Endothelial cell of umbilical vein (primary cell): ENCODE data around the gene SMOC1.

Experiments
- CTCF ChIP-seq, 2 donors: IDR thresholded peaks; 1 replicate in 1 of 2; 2 replicates in 1 of 2; pipeline ENCODE4 v1.5.1; 2011; ENCODE audit warnings: low read length in 2 of 2, mild to moderate bottlenecking in 2 of 2, moderate library complexity in 2 of 2, control low read depth in 1 of 2, inconsistent platforms in 1 of 2, low read depth in 1 of 2; ENCODE audit not compliant: insufficient read depth in 1 of 2; ENCODE audit errors: extremely low read depth in 1 of 2
- EZH2 ChIP-seq: IDR thresholded peaks from 2 replicates; pipeline ENCODE4 v1.6.1; 2012; ENCODE audit warnings: borderline replicate concordance, low read depth, mild to moderate bottlenecking, moderate library complexity, low read length, inconsistent platforms; ENCODE audit not compliant: severe bottlenecking
- GATA2 ChIP-seq: IDR thresholded peaks from 2 replicates; pipeline ENCODE4 v1.7.0; 2011; ENCODE audit warnings: low read depth, mild to moderate bottlenecking, moderate library complexity, mixed read lengths, low read length; ENCODE audit not compliant: insufficient read length, insufficient read depth
- JUN ChIP-seq: IDR thresholded peaks from 2 replicates; pipeline ENCODE4 v1.6.1; 2011; ENCODE audit warnings: borderline replicate concordance, low read depth; ENCODE audit not compliant: insufficient read length, insufficient read depth
- MYC ChIP-seq: IDR thresholded peaks from one replicate; pipeline ENCODE4 v1.6.1; 2011; ENCODE audit warnings: mild to moderate bottlenecking, low read depth, low read length
- POLR2A ChIP-seq: IDR thresholded peaks from 2 replicates; pipeline ENCODE4 v1.6.1; 2012; ENCODE audit warnings: low read depth, mild to moderate bottlenecking, control low read depth, low read length
- POLR2AphosphoS5 ChIP-seq: IDR thresholded peaks from 2 replicates; pipeline ENCODE4 v1.6.1; 2012; ENCODE audit warnings: low read depth, mild to moderate bottlenecking, control low read depth, low read length, moderate library complexity; ENCODE audit not compliant: insufficient read depth

- TF ChIP-seq POLR2A = no peak
- no peak for TF ChIP-seq CTCF (IDR thresholded peaks at IDR 0.05; ENCODE audit: extremely low read depth in 1 of 2, insufficient read depth in 1 of 2, low read depth in 1 of 2, low read length in 2 of 2)
- no peak for TF ChIP-seq POLR2AphosphoS5
- no peak for TF ChIP-seq GATA2
- TF ChIP-seq EZH2 = no peak
- no peak for TF ChIP-seq MYC
- no peak for TF ChIP-seq JUN
Measured at GRCh38 chr14:70069186-70069585, 190.0 kb downstream of the SMOC1 start.
